SH-SY5Y (cell line): ENCODE data around the gene HDHD3.

Source experiments
- GATA2 ChIP-seq: IDR thresholded peaks from 2 replicates; pipeline ENCODE4 v1.6.1; 2011; ENCODE audit warnings: mild to moderate bottlenecking, low read depth, low read length
- GATA3 ChIP-seq: IDR thresholded peaks from 2 replicates; pipeline ENCODE4 v1.6.1; 2011; ENCODE audit warnings: low read depth, mild to moderate bottlenecking, low read length, moderate library complexity

DNA sequence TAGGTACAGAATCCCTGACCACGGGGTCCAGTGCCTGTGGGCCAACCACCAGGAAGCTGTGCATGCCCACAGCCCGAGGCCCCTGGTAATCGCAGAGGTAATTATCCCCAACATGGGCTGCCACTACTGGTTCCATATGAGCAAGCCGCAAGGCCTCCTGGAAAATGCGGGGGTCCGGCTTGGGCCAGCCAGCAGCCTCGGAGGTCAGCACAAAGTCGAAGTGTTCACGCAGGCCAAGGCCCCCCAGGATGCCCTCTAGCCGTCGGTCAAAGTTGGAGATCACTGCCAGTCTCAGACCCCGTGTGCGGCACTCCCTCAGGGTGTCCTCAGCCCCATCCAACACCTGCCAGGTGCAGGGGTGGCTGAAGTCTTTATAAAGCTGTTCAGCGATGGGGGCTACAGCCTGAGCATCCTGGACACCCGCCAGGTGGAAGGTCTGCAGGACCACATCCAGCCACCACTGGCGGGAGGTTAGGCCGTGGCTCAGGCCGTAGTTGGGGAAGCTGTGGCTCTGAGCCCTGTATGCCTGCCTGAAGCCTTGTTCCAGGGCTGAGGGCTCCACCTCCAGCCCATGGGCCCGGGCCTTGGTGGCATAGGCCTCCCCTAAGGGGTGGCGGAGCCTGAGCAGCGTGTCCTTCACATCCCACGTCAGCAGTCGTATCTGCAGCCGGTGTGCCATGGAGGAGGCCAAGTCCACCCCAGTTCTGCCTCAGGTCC lies 3.0 kb downstream of the HDHD3 start:
- TF ChIP-seq GATA2, result no peak
- no peak for TF ChIP-seq GATA3
